Neural progenitor cell (in vitro differentiated cells): ENCODE measurements around the gene TLR8. TPM values are rescaled to one million over a fixed set of nuclear protein-coding genes. Genes with fewer than 3 reads are reported as not detected.
A peak's percentile ranks its signal among the peaks of the same experiment; 100 is the strongest.

Experiments
- DNase-seq: peaks from one replicate; pipeline ENCODE4 v3.0.0-alpha.2; 2016; ENCODE audit warnings: low spot score
- H2AFZ ChIP-seq: fragments of 200-600 bp; sonication (generic); replicated peaks from 2 replicates; pipeline ENCODE4 v1.6.1; 2016; ENCODE audit warnings: antibody characterized with exemption
- H3F3A ChIP-seq: fragments of 200-600 bp; sonication (generic); 2 replicates; pipeline ENCODE4 v1.6.1; 2016; ENCODE audit warnings: antibody characterized with exemption, low read depth
- H3K27ac ChIP-seq: fragments of 200-600 bp; sonication (generic); 2 replicates; pipeline ENCODE4 v1.5.1; 2016; ENCODE audit warnings: mild to moderate bottlenecking
- H3K27me3 ChIP-seq: fragments of 200-600 bp; sonication (generic); 2 replicates; pipeline ENCODE4 v1.6.1; 2016; ENCODE audit warnings: mild to moderate bottlenecking, moderate library complexity
- H3K36me3 ChIP-seq: fragments of 200-600 bp; sonication (generic); 2 replicates; pipeline ENCODE4 v1.5.1; 2016
- H3K4me1 ChIP-seq: fragments of 200-600 bp; sonication (generic); 2 replicates; pipeline ENCODE4 v1.6.1; 2016; ENCODE audit warnings: mixed run types
- H3K4me2 ChIP-seq: fragments of 200-600 bp; sonication (generic); 2 replicates; pipeline ENCODE4 v1.6.1; 2016
- H3K4me3 ChIP-seq: fragments of 200-600 bp; sonication (generic); 2 replicates; pipeline ENCODE4 v1.5.1; 2016
- H3K79me2 ChIP-seq: fragments of 200-600 bp; sonication (generic); 2 replicates; pipeline ENCODE4 v1.6.1; 2016; ENCODE audit warnings: low read depth
- H3K9ac ChIP-seq: fragments of 200-600 bp; sonication (generic); 2 replicates; pipeline ENCODE4 v1.6.1; 2016
- H3K9me3 ChIP-seq: fragments of 200-600 bp; sonication (generic); 2 replicates; pipeline ENCODE4 v1.5.1; 2016; ENCODE audit warnings: low read depth
- H4K20me1 ChIP-seq: fragments of 200-600 bp; sonication (generic); 2 replicates; pipeline ENCODE4 v1.6.1; 2016; ENCODE audit warnings: low read depth
- H3K27ac Mint-ChIP-seq: 3 replicates; pipeline ENCODE4 v1.8.0; 2021; ENCODE audit warnings: mixed read lengths
- H3K27me3 Mint-ChIP-seq: 2 replicates; pipeline ENCODE4 v1.8.0; 2022; ENCODE audit warnings: low read depth, mild to moderate bottlenecking, inconsistent platforms, moderate library complexity, mixed read lengths; ENCODE audit not compliant: insufficient read depth
- H3K36me3 Mint-ChIP-seq: 3 replicates; pipeline ENCODE4 v1.8.0; 2021; ENCODE audit warnings: mixed read lengths
- H3K4me1 Mint-ChIP-seq: 3 replicates; pipeline ENCODE4 v1.8.0; 2021; ENCODE audit warnings: mixed read lengths
- H3K4me3 Mint-ChIP-seq: 3 replicates; pipeline ENCODE4 v1.8.0; 2021; ENCODE audit warnings: mild to moderate bottlenecking, moderate library complexity, mixed read lengths
- H3K9me3 Mint-ChIP-seq: 3 replicates; pipeline ENCODE4 v1.8.0; 2020; ENCODE audit warnings: mixed read lengths
- EZH2 ChIP-seq: fragments of 200-600 bp; sonication (generic); IDR thresholded peaks from 2 replicates; pipeline ENCODE4 v1.6.1; 2017; ENCODE audit warnings: antibody characterized with exemption, mild to moderate bottlenecking, moderate library complexity
- EZH2phosphoT487 ChIP-seq: fragments of 200-600 bp; sonication (generic); IDR thresholded peaks from 2 replicates; pipeline ENCODE4 v1.6.1; 2017; ENCODE audit warnings: antibody characterized with exemption
- total RNA-seq: library from RNA; depleted of rRNA; stranded (reverse); fragments of >200 nt; gene quantifications from 2 replicates; pipeline ENCODE4 v1.2.3, GENCODE V29; 2015; ENCODE audit warnings: low replicate concordance
- TF ChIP-seq, protein P1 (sequence below): fragments of 200-600 bp; sonication (generic); IDR thresholded peaks from 2 replicates; pipeline ENCODE4 v1.5.1; 2017; ENCODE audit warnings: antibody characterized with exemption, mild to moderate bottlenecking

Gene TLR8
- total RNA-seq, 1 donor from 2014 or later = not detected

DNA sequence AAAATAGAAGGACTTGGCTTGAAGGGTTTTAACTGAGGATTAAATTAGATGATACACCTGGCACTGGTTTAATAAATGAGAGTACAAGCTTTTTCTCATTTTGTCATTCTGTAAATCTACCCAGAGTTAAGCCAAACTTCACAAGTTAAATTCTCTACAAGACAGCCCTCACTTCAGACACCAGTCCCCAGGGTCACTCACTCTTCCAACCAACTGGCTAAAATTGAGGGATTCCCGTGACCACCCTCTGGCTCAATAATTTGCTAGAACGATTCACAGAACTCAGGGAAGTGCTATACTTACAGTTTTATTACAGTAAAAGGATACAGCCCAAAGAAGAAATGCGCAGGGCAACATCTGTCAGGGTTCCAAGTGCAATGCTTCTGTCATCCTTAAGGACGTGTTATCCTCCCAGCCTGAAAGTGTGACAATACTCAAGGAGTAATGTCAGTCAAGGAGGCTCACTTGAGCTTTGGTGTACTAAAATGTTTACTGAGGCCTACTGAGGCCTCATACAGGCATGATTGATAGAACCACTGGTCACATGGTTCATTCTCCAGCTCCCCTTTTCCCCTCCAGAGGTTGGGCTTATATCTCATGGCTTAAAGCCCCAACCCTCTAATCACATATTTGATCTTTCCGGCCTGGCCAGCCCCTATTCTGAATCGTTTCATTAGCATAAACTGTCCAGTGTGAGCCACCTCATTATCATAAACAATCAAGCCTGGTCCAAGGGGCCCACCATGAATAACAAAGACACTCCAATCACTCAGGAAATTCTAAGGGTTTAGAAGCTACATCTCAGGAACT, 58.9 kb downstream of the TLR8 start:
- DNase-seq = no peak
- Histone ChIP-seq H2AFZ (peak overlapping the region; percentile 14), H3K9ac (no peak overlapping the region), H3K9me3 (no peaks in the 10 kb centered on the region), H3K36me3 (no peaks in the 10 kb centered on the region), H4K20me1 (no peaks in the 10 kb centered on the region), H3F3A (no peaks in the 10 kb centered on the region), H3K79me2 (no peaks in the 10 kb centered on the region), H3K4me1 (peaks cover 5% of the 10 kb centered on the region), H3K4me2 (no peak overlapping the region), H3K27ac (no peak overlapping the region), H3K4me3 (no peak overlapping the region), H3K27me3 (no peaks in the 10 kb centered on the region)
- Mint-ChIP-seq H3K4me1 (peaks cover 3% of the 10 kb centered on the region), H3K36me3 (peaks cover 2% of the 10 kb centered on the region), H3K4me3 (no peak overlapping the region), H3K27me3 (peaks cover 3% of the 10 kb centered on the region), H3K27ac (no peak overlapping the region), H3K9me3 (peaks cover 26% of the 10 kb centered on the region)
- TF ChIP-seq, protein P1, sequence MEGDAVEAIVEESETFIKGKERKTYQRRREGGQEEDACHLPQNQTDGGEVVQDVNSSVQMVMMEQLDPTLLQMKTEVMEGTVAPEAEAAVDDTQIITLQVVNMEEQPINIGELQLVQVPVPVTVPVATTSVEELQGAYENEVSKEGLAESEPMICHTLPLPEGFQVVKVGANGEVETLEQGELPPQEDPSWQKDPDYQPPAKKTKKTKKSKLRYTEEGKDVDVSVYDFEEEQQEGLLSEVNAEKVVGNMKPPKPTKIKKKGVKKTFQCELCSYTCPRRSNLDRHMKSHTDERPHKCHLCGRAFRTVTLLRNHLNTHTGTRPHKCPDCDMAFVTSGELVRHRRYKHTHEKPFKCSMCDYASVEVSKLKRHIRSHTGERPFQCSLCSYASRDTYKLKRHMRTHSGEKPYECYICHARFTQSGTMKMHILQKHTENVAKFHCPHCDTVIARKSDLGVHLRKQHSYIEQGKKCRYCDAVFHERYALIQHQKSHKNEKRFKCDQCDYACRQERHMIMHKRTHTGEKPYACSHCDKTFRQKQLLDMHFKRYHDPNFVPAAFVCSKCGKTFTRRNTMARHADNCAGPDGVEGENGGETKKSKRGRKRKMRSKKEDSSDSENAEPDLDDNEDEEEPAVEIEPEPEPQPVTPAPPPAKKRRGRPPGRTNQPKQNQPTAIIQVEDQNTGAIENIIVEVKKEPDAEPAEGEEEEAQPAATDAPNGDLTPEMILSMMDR = no peak
- no peak for TF ChIP-seq EZH2
- no peak for TF ChIP-seq EZH2phosphoT487

DNA sequence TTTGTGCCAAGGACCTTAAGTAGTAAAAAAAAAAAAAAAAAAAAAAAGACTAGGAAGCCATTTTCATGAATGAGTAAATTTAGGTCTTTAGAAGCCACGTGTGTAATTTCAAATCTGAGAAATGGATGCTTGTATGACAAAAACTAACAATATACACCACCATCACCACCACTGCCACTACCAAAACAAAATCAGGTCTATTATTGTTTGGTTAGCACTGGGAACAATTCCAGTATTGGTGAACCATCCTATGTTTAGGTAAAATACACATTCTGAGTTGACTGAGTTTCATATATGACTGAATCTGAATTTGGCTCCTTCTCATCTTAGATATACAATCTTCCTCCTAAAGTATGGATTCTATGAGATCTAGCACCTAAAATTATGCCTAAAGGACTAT, 59.7 kb downstream of the TLR8 start:
- Histone ChIP-seq H3K27me3 (no peaks in the 10 kb centered on the region), H4K20me1 (no peaks in the 10 kb centered on the region), H3K4me1 (peaks cover 9% of the 10 kb centered on the region), H3K36me3 (no peaks in the 10 kb centered on the region), H3K4me2 (no peak overlapping the region), H3F3A (peaks cover 4% of the 10 kb centered on the region), H3K4me3 (no peak overlapping the region), H3K79me2 (no peaks in the 10 kb centered on the region), H3K9ac (no peak overlapping the region), H2AFZ (no peak overlapping the region), H3K27ac (no peak overlapping the region), H3K9me3 (no peaks in the 10 kb centered on the region)
- Mint-ChIP-seq H3K4me3 (no peak overlapping the region), H3K4me1 (peaks cover 10% of the 10 kb centered on the region), H3K9me3 (peaks cover 26% of the 10 kb centered on the region), H3K36me3 (peaks cover 2% of the 10 kb centered on the region), H3K27me3 (peaks cover 3% of the 10 kb centered on the region), H3K27ac (no peak overlapping the region)
- DNase-seq = no peak
- TF ChIP-seq EZH2 = no peak

DNA sequence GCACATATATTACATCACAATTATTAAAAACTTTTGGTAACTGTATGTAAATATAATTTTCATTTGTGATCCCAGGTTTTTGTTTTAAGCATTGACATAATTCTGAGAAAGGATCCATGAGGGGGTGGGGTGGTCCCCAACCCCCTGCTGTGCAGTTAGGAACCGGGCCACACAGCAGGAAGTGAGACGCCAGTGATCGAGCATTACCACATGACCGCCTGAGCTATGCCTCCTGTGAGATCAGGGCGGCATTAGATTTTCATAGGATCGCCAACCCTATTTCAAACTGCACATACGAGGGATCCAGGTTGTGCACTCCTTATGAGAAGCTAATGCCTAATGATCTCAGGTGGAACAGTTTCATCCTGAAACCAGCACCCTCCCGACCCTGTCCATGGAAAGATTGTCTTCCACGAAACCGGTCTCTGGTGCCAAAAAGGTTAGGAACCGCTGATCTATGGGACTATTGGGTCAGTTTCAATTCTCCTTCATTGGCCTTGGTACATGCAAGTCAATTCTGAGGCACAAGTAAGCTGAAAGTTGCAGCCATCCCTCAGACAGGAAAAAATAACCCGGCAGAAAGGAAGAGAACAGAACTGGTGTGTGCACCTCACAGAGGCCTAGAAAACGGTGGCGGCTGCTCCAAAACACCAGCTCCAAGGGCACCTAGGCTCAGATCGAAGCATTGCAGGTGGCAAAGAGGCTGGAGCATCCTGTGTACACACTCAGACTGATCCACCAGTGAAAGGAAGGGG, 61.5 kb downstream of the TLR8 start:
- H2AFZ ChIP-seq = no peak overlapping the region
- peaks cover 14% of the 10 kb centered on the region for H3K4me1 ChIP-seq
- no peak overlapping the region for H3K27ac ChIP-seq
- Mint-ChIP-seq H3K9me3 (peaks cover 22% of the 10 kb centered on the region), H3K27me3 (peaks cover 5% of the 10 kb centered on the region), H3K36me3 (peaks cover 2% of the 10 kb centered on the region), H3K27ac (no peak overlapping the region), H3K4me1 (peaks cover 21% of the 10 kb centered on the region), H3K4me3 (no peak overlapping the region)
- H3K79me2 ChIP-seq = no peaks in the 10 kb centered on the region
- DNase-seq = no peak
- no peak overlapping the region for H3K9ac ChIP-seq
- H3K4me3 ChIP-seq = no peak overlapping the region
- H3K27me3 ChIP-seq = no peaks in the 10 kb centered on the region
- H3K9me3 ChIP-seq = no peaks in the 10 kb centered on the region
- H3F3A ChIP-seq = peaks cover 11% of the 10 kb centered on the region
- no peak overlapping the region for H3K4me2 ChIP-seq
- no peaks in the 10 kb centered on the region for H3K36me3 ChIP-seq
- no peaks in the 10 kb centered on the region for H4K20me1 ChIP-seq
- TF ChIP-seq EZH2 (no peak), EZH2phosphoT487 (no peak)
- TF ChIP-seq, protein P1 = no peak
